LNCAP (cell line): ENCODE data around the gene TERT.

Source experiments
- TF ChIP-seq, protein P1 (sequence below): fragments of 450-650 bp; IDR thresholded peaks from 2 replicates; pipeline ENCODE4 v1.5.1; 2017; ENCODE audit warnings: mild to moderate bottlenecking

Gene TERT

DNA sequence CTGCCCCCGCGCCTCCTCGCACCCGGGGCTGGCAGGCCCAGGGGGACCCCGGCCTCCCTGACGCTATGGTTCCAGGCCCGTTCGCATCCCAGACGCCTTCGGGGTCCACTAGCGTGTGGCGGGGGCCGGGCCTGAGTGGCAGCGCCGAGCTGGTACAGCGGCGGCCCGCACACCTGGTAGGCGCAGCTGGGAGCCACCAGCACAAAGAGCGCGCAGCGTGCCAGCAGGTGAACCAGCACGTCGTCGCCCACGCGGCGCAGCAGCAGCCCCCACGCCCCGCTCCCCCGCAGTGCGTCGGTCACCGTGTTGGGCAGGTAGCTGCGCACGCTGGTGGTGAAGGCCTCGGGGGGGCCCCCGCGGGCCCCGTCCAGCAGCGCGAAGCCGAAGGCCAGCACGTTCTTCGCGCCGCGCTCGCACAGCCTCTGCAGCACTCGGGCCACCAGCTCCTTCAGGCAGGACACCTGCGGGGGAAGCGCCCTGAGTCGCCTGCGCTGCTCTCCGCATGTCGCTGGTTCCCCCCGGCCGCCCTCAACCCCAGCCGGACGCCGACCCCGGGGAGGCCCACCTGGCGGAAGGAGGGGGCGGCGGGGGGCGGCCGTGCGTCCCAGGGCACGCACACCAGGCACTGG lies 548 bp downstream of the TERT start:
- TF ChIP-seq, protein P1, sequence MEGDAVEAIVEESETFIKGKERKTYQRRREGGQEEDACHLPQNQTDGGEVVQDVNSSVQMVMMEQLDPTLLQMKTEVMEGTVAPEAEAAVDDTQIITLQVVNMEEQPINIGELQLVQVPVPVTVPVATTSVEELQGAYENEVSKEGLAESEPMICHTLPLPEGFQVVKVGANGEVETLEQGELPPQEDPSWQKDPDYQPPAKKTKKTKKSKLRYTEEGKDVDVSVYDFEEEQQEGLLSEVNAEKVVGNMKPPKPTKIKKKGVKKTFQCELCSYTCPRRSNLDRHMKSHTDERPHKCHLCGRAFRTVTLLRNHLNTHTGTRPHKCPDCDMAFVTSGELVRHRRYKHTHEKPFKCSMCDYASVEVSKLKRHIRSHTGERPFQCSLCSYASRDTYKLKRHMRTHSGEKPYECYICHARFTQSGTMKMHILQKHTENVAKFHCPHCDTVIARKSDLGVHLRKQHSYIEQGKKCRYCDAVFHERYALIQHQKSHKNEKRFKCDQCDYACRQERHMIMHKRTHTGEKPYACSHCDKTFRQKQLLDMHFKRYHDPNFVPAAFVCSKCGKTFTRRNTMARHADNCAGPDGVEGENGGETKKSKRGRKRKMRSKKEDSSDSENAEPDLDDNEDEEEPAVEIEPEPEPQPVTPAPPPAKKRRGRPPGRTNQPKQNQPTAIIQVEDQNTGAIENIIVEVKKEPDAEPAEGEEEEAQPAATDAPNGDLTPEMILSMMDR: no peak

DNA sequence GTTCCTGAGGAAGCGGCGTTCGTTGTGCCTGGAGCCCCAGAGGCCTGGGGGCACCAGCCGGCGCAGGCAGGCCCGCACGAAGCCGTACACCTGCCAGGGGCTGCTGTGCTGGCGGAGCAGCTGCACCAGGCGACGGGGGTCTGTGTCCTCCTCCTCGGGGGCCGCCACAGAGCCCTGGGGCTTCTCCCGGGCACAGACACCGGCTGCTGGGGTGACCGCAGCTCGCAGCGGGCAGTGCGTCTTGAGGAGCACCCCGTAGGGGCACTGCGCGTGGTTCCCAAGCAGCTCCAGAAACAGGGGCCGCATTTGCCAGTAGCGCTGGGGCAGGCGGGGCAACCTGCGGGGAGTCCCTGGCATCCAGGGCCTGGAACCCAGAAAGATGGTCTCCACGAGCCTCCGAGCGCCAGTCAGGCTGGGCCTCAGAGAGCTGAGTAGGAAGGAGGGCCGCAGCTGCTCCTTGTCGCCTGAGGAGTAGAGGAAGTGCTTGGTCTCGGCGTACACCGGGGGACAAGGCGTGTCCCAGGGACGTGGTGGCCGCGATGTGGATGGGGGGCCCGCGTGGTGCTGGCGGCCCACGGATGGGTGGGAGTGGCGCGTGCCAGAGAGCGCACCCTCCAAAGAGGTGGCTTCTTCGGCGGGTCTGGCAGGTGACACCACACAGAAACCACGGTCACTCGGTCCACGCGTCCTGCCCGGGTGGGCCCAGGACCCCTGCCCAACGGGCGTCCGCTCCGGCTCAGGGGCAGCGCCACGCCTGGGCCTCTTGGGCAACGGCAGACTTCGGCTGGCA lies 1.3 kb downstream of the TERT start:
- TF ChIP-seq, protein P1: no peak

DNA sequence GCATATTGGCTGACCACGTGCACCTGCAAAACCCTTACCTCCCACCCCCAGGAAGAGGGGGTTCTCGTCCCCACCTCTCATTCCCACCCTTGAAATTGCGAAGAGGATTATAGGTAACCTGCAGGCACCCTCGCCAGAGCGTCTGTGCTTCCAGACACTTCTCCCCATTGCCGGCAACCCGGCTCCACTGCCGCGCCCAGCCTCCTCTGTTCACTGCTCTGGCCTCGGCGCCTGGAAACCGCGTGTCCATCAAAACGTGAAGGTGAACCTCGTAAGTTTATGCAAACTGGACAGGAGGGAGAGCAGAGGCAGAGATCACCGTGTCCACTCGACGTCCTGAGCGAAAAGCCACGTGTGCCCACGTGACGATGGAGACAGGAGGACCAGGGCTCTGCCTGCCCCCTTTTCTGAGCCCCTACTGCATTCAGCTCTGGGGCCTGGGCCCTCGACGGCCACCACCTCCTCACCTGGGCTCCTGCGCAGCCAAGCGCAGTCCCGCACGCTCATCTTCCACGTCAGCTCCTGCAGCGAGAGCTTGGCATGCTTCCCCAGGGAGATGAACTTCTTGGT lies 1.9 kb downstream of the TERT start:
- TF ChIP-seq, protein P1: no peak

DNA sequence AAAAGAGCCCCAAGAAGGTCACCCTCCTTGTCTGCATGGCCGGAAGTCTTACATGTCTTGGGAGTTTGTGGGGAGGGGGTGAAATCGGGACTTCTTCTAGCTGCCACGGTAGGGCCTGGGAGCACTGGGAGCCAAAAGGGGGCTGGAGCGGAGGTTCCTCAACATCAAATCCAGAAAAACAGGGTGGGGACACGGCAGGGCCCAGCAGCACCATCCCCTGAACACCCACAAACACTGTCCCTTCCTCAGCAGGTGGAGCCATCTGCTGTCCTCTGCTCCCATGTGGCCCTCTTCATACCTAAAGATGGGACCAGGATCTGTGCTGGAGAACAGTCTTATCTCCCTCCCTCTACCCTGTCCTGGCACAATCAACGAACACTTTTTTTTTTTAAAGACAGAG lies 2.7 kb downstream of the TERT start:
- TF ChIP-seq, protein P1: no peak

DNA sequence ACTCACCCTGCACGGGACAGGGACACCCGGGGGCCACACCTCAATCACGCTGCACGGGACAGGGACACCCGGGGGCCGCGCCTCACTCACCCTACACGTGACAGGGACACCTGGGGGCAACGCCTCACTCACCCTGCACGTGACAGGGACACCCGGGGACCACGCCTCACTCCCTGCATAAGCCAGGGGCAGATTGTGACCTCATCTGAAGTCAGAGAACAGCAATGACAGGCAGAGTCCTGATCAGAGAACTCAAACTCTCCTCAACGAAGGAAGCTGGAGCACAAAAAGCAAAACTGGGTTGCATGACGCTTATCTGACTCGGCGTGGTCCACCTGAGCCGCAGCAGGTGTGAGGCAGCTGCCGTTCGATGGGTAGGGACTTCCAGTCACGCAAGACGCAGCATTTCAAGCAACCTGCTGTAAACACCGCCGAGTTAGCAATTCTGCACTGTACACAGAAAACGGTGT lies 3.2 kb downstream of the TERT start:
- TF ChIP-seq, protein P1: no peak

DNA sequence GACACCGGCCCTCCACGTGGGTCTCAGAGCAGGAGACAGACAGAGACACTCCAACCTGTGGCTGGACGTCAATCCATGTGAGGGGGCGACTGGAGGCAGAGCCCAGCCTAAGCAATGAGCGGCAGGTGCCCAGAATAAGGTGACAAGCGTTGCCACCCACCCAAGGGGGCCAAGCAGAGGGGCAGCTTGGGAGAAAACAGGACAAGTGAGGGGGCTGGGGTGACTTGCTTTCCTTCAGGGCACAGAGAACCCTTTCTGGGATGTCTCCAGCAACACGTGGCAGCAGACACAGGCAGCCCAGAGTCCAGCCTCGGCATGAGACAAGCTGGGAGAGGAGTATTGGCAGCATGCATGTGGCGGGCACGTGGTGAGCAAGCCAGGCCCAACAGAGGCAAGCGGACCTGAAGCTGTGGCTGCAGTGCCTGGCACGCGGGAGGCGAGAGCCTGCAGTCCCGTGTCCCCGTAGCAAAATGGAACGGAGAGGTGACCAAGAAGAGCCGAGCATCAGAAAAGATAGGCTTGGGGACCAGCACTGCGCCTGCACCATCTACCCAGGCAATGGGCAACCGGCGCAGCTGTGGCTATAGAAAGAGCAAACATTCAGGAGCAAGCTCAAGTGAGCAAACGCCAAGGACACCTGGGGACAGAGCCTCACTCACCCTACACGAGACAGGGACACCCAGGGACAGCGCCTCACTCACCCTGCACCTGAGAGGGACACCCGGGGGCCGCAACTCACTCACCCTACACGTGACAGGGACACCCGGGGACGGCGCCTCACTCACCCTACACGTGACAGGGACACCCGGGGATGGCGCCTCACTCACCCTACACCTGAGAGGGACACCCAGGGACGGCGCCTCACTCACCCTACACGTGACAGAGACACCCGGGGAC lies 6.2 kb downstream of the TERT start:
- TF ChIP-seq, protein P1: no peak

DNA sequence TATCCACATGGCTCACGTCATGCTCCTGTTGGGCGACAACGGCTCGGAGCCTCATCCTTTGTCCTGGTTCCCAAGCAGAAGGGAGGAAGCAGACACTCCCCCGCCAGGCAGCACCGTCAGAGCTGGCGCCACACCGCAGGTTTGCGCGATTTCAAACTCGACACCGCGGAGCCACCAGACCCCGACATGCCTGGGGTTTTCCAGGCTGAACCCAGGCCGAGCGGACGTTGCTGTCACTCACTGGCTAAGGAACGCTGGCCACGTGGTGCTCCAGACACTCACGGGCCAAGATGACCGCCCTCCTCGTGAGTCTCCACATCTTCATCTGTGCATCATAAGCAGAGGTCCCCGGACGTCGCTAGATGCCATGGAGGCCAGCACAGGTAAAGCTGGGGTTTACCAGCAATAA lies 9.0 kb downstream of the TERT start:
- TF ChIP-seq, protein P1: no peak
